HG02642 (cell line): ENCODE data around the gene ZNF287.

Source experiments
- ATAC-seq: cut with Tn5 transposase; IDR thresholded peaks from one replicate; pipeline ENCODE4 v1.9.1; 2021; ENCODE audit warnings: mild to moderate bottlenecking; ENCODE audit not compliant: unreplicated experiment, poor library complexity

ZNF287 gene

GRCh38 chr17:16517477-16517876 lies 51.5 kb downstream of the ZNF287 start:
- no peak for ATAC-seq

- ATAC-seq, result no peak
These were observed 52.4 kb downstream of the ZNF287 start for GRCh38 chr17:16516594-16517051.

- ATAC-seq, result no peak
These were observed 53.1 kb downstream of the ZNF287 start for GRCh38 chr17:16515933-16516332.

GRCh38 chr17:16513873-16514272 lies 55.1 kb downstream of the ZNF287 start:
- ATAC-seq, result no peak

DNA sequence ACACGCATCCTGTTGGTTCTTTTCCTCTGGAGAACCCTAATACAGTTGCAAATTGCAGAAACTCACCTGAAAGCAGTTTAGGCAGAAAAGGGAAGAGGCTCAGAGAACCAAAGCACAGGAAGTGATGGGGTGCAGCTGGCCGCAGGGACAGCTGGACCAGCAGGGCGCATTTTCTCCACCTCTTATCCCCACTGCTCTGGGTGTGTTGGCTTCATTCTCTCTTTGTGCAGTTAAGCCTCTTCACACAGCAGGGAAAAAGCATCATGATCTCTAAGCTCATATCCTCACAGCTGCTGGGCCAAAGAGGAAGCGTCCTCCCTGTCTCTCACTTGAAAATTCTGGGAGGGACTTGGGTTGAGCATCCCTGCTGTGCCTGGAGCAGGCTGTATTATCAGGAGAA lies 57.0 kb downstream of the ZNF287 start:
- no peak for ATAC-seq

- no peak for ATAC-seq
These were observed 57.4 kb downstream of the ZNF287 start for GRCh38 chr17:16511593-16511992.

DNA sequence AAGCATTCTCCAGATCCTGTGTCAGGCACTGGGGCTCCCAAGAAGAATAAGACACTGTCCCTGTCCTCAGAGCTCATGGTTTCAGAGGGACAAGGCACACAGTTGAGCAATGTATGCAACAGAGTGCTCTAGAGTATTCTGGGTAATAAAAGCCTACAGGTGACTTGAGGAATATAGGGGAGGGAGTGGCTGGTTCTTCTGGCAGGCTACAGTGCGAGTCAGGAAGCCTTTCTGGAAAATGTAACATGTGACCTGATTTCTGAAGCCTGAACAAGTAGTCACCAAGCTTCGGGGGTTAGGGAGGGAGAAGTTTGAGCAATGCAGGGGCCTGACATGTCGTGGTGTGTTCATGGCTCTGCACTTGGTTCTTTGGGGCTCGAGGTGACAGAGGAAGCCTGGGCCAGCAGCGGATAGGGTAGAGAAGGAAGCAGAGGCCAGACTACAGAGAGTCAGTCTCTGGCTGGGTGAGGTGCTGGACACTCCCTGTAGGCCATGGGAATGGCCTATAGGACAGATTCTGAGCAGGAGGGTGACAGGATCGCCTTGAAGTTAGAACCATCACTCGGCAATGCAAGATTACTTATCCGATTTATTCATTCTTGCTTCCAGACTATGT lies 61.0 kb downstream of the ZNF287 start:
- ATAC-seq, result no peak

DNA sequence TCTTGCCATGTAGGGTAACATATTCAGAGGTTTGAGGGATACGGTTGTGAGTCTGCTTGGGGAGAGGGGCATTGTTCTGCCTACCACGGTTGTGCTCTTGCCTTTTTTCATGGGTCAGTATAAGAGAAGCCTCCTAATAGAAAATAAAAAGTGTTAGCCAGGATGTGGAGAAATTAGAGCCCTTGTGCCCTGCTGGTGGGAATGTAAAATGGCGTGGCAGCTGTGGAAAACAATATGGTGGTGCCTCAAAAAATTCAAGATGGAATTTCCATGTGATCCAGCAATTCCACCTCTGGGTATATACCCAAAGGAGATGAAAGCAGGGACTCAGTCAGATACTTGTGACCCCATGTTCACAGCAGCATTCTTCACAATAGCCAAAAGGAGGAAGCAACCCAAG lies 62.8 kb downstream of the ZNF287 start:
- no peak for ATAC-seq

GRCh38 chr17:16504984-16505383 lies 64.0 kb downstream of the ZNF287 start:
- ATAC-seq, result no peak
